BJ (cell line): Measurements from ENCODE around the gene CCDC69. TPM values are rescaled to one million over a fixed set of nuclear protein-coding genes. Genes with fewer than 3 reads are reported as not detected.
"Not testable (repeated sequence)": the region's sequence is repeated elsewhere in the genome, so short reads cannot be mapped to it uniquely, and the experiment has no call there.

Experiments used
- CTCF ChIA-PET: fragments of 350-600 bp; formaldehyde crosslinking; extraction: SDS; loops from one replicate; lab custom pipeline; 2021; ENCODE audit warnings: antibody characterized with exemption, inconsistent platforms; lab: Yijun Ruan, JAX
- POLR2A ChIA-PET: fragments of 300-600 bp; sonication (Branson Sonifier 250); formaldehyde crosslinking; extraction: SDS; loops from one replicate; lab custom pipeline; 2021; ENCODE audit warnings: antibody characterized with exemption; lab: Charles Lee
- DNase-seq: peaks from one replicate; pipeline ENCODE4 v3.0.0-alpha.2; 2011; ENCODE audit warnings: low read depth
- H3K27me3 ChIP-seq: 2 replicates; pipeline ENCODE4 v1.6.0; 2011; ENCODE audit warnings: low read length; ENCODE audit not compliant: control insufficient read depth, insufficient read depth
- H3K36me3 ChIP-seq: 2 replicates; pipeline ENCODE4 v1.5.1; 2011; ENCODE audit warnings: low read length; ENCODE audit not compliant: control insufficient read depth, insufficient read depth
- H3K4me3 ChIP-seq: 2 replicates; pipeline ENCODE4 v1.5.1; 2011; ENCODE audit warnings: low read depth, mild to moderate bottlenecking, control low read depth, low read length
- polyA plus RNA-seq: library from polyadenylated mRNA; depleted of rRNA; stranded (reverse); fragments of >200 nt; gene quantifications from 2 replicates; pipeline ENCODE4 v1.2.3, GENCODE V29; 2011
- TF ChIP-seq, protein P1 (sequence below): IDR thresholded peaks from 2 replicates; pipeline ENCODE4 v1.5.1; 2011; ENCODE audit warnings: low read depth, mild to moderate bottlenecking, control low read depth, inconsistent platforms, low read length, moderate library complexity; ENCODE audit not compliant: insufficient read depth

Gene CCDC69
- polyA plus RNA-seq, 1 experiment: 0.93 TPM

DNA sequence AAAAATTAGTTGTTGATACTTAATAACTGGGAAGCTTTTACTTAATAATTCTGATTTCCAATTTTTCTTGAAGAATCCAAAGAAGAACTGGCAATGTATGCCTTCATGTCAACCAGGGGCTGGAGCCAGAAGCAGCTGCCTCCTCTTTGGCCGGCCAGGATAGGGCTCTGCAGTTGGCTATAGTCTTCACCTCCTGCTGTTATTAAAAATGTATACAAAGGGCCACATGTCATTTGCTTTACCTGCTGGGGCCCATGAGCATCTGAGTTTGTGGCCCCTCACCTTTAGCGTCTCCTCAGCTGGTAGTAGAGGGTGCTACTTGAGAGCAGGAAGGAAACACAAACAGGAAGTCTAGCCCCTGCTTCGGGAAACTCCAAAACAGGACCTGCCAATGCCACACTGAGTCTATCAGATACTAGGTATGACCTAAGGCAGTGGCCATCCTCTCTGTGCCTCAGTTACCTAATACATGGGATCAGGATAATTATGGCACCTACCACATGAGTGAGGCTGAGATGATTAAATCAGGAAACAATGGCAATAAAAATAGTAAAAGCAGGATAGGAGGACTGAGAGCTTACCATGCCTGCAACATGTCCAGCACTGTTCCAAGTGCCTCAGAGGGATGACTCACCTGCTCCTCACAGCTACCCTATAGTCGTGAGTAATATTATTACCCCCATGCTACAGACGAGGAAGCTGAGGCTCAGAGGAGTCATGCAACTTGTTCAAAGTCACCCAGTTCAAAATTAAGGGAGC is 21.3 kb downstream of the CCDC69 start:
- Histone ChIP-seq H3K27me3 (peaks cover 5% of the 10 kb centered on the region), H3K36me3 (no peaks in the 10 kb centered on the region), H3K4me3 (no peak overlapping the region)
- TF ChIP-seq, protein P1, sequence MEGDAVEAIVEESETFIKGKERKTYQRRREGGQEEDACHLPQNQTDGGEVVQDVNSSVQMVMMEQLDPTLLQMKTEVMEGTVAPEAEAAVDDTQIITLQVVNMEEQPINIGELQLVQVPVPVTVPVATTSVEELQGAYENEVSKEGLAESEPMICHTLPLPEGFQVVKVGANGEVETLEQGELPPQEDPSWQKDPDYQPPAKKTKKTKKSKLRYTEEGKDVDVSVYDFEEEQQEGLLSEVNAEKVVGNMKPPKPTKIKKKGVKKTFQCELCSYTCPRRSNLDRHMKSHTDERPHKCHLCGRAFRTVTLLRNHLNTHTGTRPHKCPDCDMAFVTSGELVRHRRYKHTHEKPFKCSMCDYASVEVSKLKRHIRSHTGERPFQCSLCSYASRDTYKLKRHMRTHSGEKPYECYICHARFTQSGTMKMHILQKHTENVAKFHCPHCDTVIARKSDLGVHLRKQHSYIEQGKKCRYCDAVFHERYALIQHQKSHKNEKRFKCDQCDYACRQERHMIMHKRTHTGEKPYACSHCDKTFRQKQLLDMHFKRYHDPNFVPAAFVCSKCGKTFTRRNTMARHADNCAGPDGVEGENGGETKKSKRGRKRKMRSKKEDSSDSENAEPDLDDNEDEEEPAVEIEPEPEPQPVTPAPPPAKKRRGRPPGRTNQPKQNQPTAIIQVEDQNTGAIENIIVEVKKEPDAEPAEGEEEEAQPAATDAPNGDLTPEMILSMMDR: no peak
- ChIA-PET POLR2A (no interaction called here), CTCF (interaction anchor here (0.7 to 1.2 kb wide), 2 partner anchors 8 to 38 kb away, joined by 3 to 6 read pairs; no protein-coding TSS in a partner anchor)
- DNase-seq: peak; percentile 35

DNA sequence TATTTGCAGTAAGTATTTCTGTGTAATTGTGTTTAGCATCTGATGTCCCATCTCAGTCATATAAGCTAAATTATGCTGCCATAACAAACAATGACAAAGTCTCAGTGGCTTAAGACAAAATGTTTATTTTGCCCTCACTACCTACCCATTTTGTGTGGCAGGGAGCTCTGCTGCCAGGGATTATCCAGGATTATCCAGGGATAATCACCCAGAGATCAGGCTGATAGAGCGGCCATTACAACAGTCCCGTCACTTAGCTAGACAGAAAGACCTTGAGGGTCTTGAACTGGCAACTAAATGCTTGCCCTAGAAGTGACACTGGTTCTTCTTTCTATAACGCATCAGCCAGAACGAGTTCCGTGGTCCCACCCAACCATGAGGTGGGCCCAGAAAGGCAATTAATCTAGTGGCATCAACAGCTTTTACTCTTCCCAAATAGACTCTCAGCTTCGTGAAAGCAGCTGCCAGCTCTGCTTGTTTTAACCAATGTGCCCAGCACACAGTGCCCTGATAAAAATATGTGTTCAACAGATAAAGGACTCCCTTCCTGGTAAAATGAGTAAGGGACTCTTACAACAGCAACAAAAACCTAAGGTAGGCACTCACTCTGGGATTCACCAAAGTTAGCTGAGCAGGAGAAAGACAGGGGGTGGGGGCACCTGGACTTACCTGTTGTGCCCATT is 22.8 kb downstream of the CCDC69 start:
- CTCF ChIA-PET: interaction anchor here (0.8 kb wide), 1 partner anchor 17 kb away, joined by 3 read pairs; no protein-coding TSS in a partner anchor
- Histone ChIP-seq H3K36me3 (no peaks in the 10 kb centered on the region), H3K4me3 (no peak overlapping the region), H3K27me3 (peaks cover 5% of the 10 kb centered on the region)
- TF ChIP-seq, protein P1: no peak
- POLR2A ChIA-PET: no interaction called here
- no peak for DNase-seq

DNA sequence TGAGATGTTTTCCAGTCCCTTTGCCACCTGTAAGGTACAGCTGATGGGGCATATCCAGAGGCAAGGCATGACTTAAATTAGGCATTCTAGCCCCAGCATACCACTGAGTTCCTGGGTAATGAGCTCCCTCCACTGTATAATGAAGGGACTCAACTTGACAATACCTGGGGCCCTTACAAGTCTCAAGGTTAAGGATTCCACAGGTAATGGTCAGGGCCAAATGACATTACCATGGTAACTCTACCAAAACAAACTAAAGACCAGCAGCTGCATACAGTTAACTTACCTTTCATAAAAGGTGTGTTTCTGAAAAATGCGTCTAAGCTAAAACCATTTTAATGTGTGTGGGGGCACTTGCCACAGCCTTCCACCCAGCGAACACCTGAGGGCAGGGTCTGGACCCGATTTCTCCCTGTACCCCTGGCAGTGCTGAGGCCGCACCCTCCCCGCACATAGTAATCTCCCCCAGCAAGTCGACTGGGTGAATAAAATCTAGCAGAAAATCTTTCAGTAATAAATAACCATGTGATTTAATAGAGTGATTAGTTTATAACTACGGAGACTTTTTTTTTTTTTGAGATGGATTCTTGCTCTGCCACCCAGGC is 24.2 kb downstream of the CCDC69 start:
- Histone ChIP-seq H3K36me3 (no peaks in the 10 kb centered on the region), H3K4me3 (no peak overlapping the region), H3K27me3 (peaks cover 2% of the 10 kb centered on the region; the same call in 1 of the 2 replicates)
- CTCF ChIA-PET: interaction anchor here (0.9 to 1.1 kb wide), 2 partner anchors 24 to 39 kb away, joined by 3 read pairs; partner anchors contain the start of gene CCDC69
- no peak for DNase-seq
- POLR2A ChIA-PET: no interaction called here
- TF ChIP-seq, protein P1: no peak

DNA sequence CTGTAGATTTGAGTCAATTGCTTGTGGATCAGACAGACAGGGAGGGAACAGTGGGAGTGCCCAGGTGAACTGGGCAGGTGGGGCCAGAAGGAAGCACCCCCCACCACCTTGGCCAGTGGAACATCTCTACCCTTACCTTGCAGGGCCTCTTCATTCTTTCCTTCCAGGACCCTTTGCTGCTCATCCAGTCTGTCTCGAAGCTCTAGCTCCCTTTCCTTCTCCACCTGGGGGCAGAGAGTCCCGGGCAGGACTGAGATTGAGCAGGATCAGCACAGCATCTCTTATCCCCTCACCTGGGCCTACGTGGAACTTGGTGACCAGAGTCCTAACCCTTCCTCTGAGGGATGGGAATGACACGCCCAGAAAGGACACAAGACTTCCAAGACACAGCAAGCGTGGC is 25.0 kb downstream of the CCDC69 start:
- TF ChIP-seq, protein P1: no peak
- Histone ChIP-seq H3K27me3 (peaks cover 2% of the 10 kb centered on the region; the same call in 1 of the 2 replicates), H3K4me3 (no peak overlapping the region), H3K36me3 (no peaks in the 10 kb centered on the region)
- CTCF ChIA-PET: no interaction called here
- DNase-seq: no peak
- POLR2A ChIA-PET: no interaction called here

DNA sequence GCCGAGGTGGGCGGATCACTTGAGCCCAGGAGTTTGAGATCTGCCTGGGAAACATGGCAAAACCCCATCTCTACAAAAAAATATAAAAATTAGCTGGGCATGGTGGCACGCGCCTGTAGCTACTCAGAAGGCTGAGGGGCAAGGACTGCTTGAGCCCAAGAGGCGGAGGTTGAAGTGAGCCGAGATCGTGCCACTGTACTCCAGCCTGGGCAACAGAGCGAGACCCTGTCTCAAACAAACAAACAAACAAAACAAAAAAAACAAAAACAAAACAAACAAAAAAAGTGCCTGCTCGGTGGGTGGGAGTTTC is 26.6 kb downstream of the CCDC69 start:
- DNase-seq, POLR2A ChIA-PET, H3K27me3 ChIP-seq, H3K4me3 ChIP-seq, CTCF ChIA-PET, H3K36me3 ChIP-seq: not testable (repeated sequence)
